SK-MEL-5 (cell line): Measurements from ENCODE around the gene EGFL7. TPM values are rescaled to one million over a fixed set of nuclear protein-coding genes. Genes with fewer than 3 reads are reported as not detected.
A peak's percentile ranks its signal among the peaks of the same experiment; 100 is the strongest.

ENCODE experiments used
- DNase-seq: peaks from one replicate; pipeline ENCODE4 v3.0.0-alpha.2; 2016; ENCODE audit warnings: low read depth, low spot score
- in situ Hi-C: cut with HindIII; loops from 2 replicates; pipeline ENCODE4 v1.10.0; 2016; ENCODE audit warnings: low sequenced_read_pairs, high pct_unique_total_duplicates, low pct_unique_long_range_greater_than_20kb
- total RNA-seq: library from RNA; depleted of rRNA; stranded (reverse); fragments of >200 nt; shearing (Covaris generic); gene quantifications from 2 replicates; pipeline ENCODE4 v1.2.3, GENCODE V29; 2014

EGFL7 gene
- total RNA-seq, 1 experiment from 2014 or later: 61.5 TPM

DNA sequence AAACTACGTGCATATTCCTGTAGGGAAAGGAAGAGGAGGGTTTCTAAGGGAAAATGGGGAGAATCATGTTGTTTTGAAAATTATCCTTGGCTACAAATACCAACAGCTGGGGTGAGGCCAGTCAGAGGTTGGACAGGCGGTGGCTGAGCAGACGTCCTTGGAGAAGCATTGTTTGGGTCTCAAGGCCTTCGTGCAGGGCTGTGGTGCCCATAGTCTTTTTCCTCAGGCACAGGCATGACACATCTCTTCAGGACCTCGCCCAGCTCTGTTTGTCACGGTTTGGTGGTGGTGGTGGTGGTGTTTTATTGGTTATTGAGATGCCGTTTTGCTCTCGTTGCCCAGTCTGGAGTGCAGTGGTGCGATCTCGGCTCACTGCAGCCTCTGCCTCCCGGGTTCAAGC, 27.8 kb upstream of the EGFL7 start:
- DNase-seq: no peak
- in situ Hi-C loops: no loop called here

DNA sequence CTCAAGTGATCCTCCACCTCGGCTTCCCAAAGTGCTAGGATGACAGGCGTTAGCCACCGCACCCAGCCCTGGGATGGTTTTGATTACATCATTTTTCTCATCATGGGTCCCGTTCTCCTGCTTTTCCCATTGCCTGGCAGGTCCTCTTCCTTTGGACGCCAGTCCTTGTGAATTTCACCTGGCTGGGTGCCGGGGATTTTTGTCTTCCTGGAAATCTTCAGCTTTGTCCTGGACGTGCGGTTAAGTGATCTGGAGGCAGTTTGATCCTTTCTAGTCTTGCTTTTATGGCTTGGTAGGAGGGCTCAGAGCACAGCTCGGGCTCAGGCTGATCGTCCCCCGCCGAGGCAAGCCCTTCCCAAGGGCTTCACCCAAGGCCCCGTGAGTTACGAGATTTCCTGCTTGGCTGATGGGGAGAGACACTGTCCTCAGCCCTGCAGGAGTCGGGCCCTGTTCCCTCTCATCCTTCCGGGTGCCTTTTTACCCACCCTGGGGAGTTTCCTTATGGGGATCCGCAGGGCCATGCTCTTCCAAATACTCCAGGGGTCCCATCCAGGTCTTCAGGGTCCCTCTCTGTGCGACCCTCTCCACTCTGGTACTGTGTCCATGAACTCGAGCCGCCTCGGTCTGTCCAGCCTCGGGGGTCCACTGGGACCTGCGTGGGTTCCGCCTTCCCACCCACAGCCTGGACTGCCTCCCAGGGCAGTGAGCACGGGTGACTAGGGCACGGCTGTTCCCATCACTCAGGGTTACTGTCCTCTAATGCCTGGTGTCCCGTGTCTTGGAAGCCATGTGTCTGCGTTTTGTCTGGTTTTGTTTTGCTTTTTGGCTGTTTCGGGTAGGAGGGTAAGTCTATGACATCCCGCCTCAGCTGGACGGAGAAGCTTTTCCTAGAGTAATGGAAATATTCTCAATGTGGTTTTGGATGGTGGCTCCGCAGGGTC, 22.3 kb upstream of the EGFL7 start:
- in situ Hi-C loops: no loop called here
- DNase-seq: no peak

DNA sequence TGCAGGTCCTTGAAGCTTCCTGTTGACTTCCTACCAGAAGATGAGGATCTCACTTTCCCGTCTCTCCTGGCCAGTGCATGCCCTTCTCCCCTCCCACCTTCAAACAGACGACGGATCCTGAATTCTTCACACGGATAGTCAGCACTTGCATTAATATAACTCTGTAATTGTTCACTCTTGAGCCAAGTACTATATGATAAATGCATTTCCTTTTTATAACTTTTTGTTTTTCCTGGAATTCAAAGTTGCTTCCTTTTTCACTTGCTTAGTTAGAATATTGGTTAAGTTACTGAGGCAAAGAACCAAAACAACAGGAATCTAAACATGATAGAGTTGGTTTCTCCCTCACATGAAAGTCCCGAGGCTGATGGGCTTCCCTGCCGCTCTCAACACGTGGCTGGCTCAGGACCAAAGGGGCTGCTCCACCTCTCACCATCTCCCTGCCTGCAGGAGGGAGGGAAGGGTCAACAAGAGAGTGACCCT, 20.2 kb upstream of the EGFL7 start:
- in situ Hi-C loops: no loop called here
- DNase-seq: no peak

DNA sequence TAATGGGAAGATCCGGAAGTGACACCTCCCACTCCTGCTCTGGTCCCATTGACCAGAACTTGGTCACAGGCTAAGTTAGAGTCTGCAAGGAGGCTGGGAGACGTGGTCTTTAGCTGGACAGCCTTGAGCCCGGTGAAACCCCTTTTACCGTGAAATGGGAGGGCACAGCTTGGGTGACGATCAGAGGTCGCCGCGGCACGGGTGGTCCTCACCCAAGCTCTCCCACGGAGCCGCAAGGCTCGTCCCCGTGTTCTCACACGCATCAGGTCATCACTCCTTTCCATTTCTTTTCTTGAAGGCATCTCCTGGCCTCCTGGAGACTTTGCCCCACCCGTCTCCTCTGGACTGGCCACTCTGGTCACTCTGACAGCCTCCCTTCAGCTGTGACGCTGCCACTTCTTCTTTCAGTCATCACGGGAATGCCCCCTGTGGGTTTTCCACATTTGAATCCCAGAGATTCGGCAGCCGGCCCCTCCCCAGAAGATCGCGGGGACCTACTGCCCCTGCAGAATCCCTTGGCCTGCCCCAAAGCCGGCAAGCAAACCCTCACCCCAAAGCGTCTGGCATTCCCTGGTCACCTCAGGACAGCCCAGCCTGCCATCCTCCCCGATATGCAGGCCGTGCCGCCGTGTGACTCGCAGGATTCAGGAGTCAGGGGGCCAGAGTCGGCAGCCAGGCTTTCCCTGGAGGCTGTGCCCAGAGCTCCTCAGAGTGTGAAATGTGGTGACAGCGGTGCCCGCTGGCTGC, 18.9 kb upstream of the EGFL7 start:
- in situ Hi-C loops: no loop called here
- DNase-seq: no peak

DNA sequence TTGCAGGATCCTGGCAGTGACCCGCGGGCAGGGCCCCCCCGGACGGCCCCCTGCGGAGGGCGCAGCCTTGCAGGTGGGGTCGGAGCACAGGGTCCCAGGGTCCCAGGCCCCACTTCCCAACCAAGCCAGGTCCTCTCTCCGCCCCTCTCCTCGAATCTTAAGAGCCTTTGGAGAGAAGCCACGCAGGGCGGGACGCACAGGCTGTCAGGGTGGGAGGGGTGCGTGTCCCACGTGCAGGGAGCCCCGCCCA, 18.4 kb upstream of the EGFL7 start:
- in situ Hi-C loops: no loop called here
- DNase-seq: no peak

DNA sequence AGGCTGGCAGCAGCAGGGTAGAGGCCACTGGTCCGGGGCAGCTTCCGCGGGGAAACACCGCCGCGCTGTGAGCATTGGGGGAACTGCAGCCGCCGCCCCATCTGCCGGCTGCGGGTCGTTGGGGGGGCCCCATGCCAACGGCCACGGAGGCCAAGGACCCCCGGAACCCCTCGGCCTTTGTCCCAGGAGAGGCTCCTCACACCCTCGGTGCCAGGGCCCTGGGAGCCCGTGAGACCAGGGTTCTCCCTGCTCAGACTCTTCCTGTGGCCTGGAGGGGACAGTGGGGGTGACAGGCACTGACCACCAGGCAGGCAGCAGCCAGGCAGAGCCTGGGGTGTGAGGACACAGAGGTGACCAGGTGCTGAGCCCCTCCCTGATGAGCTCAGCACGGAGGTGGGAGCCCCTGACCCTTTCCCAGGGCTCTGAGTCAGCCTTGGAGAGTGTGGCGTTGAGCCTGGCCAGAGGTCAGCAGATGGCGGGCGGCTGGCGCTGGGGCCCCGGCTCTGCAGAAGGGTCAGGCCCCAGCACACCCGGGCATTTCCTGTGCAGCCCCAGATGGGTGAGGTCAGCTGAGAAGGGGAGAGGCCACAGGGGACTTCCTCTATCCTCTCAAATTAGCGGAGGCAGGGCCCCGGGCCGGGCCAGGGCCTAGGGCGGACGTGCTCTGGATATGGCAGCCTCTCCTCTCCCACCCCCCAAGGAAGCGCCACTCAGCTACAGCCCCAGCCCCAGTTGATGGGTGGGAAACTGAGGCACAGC, 17.9 kb upstream of the EGFL7 start:
- in situ Hi-C loops: no loop called here
- peak; percentile 76 for DNase-seq

DNA sequence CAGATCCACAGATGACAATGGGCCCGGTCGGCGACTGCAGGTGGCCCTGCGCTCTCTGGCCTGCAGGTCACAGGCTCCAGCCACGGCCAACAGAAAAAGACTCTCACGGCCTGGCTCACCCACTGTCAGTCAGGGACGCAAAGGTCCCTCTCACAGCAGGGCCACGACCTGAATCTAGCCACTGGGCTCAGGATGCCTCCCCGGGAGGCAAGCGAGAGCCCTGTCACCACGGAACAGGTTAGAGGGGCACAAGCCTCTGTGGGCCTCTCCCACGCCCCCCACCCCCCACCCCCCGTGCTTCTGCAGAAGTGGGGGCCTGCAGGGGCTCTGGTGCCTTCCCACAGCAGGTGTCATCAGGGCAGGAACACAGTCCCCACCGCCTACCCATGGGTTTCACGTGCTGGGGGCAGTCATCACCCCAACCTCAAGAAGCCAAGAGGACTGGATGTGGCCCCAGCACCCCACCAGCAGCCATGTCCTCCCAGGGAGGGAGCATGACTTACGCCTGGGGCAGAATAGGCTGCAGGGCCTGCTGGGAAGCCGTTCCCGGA, 17.3 kb upstream of the EGFL7 start:
- no peak for DNase-seq
- in situ Hi-C loops: no loop called here

DNA sequence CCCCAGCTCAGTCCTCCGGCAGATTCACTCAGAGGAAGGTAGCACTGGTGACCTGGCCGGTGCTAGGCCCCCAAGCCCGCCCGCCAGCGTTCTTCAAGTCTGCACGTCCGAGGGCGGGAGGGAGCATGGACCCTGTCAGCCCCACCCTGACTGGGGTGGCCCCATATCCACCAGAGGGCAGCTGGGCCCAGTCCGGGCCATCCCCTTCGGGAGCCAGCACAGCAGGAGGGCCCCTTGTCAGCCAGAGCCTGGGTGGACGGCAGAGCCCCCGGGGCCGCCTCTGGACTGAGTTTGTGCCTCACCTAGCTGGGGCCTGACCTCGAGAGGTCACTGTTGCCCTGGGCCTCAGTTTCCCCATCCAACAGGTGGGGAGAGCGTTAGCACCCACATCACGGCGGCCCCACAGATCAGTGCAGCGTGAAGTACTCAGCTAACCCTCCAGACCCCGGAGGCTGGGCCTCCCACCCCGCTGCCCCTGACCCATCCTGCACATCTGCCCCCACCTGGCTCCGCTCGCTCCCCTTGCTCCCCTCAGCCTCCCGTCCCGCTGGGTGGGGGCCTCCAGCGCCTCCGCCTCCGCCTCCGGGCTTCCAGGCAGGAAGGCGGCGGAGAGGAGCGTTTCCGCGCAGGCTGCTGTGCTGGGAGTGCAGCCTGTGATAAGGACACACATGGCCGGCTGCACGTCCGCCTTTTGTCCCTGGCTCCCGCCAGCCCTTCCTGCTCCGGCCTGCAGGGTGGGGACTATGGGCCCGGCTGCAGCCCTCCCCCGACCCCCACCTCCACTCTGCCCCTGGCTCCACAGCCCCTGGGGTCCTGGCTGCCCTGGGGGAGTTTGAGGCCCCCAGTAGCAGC, 16.6 kb upstream of the EGFL7 start:
- DNase-seq: no peak
- in situ Hi-C loops: no loop called here

DNA sequence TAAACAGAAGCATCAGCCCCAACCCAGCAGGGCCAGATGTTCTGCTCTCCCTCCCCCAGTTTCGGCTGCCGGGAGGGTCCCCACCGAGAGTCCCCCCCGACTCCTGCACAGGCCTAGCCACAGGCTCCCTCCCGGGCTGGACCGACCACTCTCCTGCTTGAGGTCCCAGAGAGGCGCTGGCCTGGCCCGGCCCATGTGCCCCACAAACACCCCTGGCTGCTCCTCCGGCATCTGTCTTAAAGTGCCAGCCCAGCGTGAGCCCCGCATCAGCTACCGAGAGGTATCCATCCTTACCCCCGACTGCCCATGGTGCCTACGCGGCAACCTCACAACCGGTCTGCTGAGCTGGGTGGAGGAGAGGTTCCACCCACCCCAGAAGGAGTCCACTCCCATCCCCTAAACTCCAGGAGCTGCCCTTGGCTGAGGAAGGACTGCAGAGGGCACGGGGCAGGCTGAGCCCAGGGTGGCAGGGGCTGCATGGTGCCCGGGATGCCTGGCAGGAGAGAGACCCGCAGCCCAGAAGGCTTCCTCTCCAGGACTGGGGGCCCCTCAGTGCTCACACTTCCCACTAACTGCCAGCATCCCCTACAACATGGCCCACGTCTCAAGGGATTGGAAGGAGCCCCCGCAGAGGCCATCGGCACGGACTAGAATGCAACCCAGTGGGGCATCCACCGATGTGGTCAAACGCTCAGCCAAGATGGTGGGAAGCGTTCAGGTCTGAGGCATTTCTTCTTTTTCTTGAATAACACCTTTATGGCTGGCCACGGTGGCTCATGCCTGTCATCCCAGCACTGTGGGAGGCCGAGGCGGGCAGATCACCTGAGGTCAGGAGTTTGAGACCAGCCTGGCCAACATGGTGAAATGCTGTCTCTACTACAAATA, 15.6 kb upstream of the EGFL7 start:
- DNase-seq: no peak
- in situ Hi-C loops: no loop called here

DNA sequence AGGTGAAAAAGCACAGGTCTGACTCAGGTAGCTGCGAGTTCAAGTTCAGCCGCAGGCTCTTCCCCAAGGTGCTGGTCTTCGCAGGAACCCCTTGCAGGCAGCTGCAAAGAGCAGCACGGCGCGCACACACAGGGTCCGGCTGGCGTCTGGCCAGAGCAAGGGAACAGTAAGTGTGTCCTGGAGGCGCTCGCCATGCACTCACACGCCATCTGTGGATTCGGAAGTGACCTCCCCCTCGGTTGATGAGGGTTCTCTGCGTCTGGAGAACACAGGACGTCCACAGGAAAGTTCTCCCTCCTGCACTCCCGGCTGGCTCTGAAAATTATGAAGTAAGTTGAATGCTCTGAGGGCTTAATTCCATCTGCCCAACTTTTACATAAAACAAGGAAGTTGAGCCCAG, 14.0 kb upstream of the EGFL7 start:
- in situ Hi-C loops: no loop called here
- DNase-seq: no peak

DNA sequence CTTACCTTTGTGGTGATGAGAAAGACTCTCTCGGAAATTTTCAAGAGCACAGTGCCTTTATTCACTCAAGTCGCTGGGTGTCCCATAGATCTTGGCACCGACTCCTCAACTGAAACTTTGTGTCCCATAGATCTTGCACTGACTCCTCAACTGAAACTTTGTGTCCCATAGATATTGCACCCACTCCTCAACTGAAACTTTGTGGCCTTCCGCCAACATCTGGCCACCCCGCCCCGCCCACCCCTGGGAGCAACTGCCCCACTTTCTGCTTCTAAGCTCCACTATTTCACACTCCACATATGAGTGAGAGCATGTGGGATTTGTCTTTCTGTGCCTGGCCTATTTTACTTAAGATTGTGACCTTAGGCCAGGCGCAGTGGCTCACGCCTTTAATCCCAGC, 12.7 kb upstream of the EGFL7 start:
- in situ Hi-C loops: no loop called here
- DNase-seq: no peak

DNA sequence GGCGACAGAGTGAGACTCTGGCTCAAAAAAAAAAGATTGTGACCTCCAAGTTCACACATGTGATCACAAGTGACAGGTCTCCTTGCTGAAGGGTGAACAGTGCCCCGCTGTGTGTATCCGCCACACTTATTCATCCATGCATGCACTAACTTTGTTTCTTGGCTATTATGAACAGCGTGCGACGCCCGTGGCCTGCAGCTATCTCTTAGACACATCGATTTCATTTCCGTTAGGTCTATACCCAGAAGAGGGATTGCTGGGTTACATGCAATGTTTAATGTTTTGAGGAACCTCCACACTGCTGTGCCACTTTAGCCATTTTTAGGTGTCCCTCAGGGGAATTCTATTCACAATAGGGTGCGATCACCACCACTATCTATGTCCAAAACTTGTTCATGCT, 12.1 kb upstream of the EGFL7 start:
- DNase-seq: no peak
- in situ Hi-C loops: no loop called here

DNA sequence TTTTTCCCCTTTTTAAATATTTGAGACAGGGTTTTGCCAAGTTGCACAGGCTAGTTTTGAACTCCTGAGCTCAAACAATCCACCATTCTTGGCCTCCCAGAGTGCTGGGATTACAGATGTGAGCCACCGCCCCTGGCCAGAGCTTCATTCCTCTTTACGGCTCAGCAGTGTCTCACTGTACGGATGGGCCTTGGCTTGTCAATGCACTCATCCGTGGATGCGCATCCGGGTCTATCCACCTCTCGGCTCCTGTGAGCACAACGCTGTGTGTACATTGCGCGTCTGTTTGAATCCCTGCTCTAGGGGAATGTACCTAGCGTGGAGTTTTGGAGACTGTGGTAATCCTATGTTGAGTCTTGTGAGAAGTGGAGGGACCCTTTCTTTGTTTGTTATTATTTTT, 10.9 kb upstream of the EGFL7 start:
- DNase-seq: no peak
- in situ Hi-C loops: no loop called here

DNA sequence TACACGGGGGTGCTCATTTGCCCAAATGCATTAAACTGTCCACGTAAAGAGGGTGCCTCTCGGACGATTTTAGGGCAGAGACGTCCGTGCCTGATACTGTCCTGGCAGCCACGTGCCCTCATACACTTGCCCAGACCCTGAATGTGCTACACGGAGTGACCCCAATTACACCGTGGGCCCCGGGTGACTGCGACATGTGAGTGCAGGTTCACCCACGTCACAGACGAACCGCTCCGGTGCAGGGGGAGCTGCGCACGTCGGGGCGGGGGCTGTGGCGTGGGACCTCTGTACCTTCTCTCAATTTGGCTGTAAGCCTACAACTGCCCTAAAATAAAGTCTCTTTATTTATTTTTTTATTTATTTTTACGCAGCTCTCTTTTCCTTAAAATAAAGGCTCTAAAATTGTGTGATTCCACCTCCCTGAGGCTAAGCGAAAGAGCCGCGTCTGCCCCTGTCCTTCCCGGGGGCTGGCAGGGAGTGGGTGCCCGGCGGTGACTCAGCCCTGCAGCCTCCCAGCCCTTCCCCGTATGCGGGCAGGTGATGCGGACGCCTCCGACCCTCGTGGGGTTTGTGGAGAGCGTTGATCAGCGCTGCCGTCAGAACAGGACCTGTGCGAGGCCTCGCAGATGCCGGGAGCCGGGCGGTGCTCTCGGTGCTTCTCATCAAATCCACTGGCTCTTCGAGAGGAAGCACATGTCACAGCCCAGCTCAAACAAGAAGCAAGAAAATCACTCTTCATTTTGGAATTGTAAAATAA, 9.2 kb upstream of the EGFL7 start:
- in situ Hi-C loops: no loop called here
- no peak for DNase-seq

DNA sequence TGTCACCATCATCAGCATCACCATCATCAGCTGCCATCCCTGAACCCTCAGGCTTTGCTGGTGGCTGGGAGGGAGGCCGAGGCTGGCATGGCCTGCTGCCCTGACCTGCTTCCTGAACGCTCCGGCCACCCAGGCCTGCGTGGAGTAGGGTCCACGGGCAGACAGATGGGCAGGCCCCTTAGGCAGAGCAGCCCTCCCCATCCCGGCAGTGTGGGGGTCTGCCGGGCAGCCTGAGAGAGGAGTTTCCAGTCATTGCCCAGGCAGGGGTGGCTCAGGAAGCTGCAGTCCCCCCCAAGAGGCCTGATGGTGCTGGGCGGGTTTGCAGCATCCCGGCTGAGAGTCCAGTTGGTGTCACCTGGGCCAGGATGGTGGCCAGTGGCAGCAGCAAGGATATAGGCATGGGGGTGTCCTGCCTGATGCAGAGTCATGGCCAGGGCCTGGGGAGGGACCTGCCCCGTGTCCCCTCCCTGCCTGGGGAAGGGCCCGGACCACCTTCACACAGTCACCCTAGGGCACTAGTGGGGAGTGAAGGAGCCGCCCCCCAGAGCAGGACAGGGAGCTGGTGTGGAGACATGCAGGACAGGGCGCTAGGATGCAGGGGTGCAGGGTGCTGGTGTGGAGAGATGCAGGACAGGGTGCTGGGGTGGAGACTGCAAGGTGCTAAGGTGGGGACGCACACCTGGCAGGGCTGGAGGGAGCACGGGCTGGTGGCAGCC, 7.7 kb upstream of the EGFL7 start:
- in situ Hi-C loops: no loop called here
- DNase-seq: no peak
